IPS-18c (cell line): ENCODE results near the gene AFMID.
"Not testable (repeated sequence)": the region's sequence is repeated elsewhere in the genome, so short reads cannot be mapped to it uniquely, and the experiment has no call there.

Source experiments
- H3K4me3 ChIP-seq: 2 replicates; pipeline ENCODE4 v1.7.0; 2013; ENCODE audit warnings: low read depth, mild to moderate bottlenecking, low read length, moderate library complexity; ENCODE audit not compliant: insufficient read depth
- H3K9me3 ChIP-seq: one replicate; pipeline ENCODE4 v1.6.1; 2013; ENCODE audit warnings: mild to moderate bottlenecking, low read length, moderate library complexity; ENCODE audit not compliant: control insufficient read depth, insufficient read depth

AFMID gene

DNA sequence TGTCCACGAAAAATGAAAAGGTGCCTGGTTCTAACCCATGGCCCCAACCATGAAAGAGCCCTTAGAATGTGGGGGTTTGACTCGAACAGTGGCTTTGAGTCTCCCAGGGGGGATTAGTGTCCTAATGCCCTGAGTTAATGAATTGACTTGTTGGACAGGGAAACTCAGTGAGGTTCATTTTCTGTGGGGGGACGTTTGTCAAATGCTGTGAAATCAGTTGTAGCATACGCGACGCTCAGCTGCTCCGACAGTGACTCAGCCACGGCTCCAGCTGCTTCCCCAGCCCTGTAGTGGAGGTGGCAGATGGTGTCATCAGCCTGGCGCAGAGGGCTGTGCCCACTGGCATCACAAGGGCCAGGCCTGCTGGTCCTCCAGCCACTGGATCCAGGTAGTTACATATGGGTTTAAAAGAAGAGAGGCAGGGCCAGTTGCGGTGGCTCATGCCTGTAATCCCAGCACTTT lies 40.3 kb downstream of the AFMID start:
- no peaks in the 10 kb centered on the region for H3K9me3 ChIP-seq
- no peak overlapping the region for H3K4me3 ChIP-seq

DNA sequence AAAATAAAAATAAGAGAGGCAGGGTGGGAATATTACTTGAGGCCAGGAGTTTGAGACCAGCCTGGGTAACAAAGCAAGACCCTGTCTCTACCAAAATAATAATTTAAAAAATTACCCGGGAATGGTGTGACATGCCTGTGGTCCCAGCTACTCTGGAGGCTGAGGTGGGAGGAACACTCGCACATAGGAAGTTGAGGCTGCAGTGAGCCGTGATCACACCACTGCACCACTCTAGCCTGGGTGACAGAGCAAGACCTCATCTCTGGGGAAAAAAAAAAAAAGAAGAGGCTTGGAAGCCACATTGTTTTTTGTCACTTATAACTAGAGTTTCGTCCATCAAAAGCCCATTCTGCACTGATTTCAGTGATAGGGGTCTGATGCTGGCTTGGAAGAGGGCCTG lies 41.0 kb downstream of the AFMID start:
- H3K9me3 ChIP-seq = no peaks in the 10 kb centered on the region
- H3K4me3 ChIP-seq = no peak overlapping the region

DNA sequence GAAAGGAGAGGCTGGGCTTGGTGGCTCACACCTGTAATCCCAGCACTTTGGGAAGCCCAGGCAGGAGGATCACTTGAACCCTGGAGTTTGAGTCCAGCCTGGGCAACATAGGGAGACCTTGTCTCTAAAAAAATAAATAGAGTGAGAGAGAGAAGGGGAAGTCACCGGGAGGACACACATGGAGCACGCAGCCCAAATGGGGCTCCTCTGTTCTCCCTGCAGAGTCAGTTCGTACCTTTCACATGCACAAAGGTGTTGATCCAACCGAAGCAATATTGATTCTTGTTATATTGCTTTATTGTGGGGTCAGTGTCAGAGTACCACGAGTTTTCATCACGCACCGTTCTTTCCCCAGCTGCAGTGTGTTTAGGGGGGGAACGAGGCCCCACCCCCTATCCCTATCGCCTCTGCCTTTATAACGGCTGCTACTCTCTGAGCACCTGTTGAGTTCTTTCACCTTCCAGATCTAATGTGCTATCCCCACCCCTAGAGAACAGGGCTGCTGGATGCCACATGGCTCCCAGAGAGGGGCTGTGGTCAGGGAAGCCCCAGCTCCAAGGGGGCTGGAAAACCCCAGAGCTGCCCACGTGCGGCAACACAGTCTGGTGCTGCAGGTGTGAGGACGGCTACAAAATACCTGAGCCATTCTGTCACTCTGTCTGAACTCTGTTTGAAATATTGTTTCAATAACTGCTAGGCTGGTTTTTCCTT lies 43.2 kb downstream of the AFMID start:
- no peak overlapping the region for H3K4me3 ChIP-seq
- H3K9me3 ChIP-seq = no peaks in the 10 kb centered on the region

DNA sequence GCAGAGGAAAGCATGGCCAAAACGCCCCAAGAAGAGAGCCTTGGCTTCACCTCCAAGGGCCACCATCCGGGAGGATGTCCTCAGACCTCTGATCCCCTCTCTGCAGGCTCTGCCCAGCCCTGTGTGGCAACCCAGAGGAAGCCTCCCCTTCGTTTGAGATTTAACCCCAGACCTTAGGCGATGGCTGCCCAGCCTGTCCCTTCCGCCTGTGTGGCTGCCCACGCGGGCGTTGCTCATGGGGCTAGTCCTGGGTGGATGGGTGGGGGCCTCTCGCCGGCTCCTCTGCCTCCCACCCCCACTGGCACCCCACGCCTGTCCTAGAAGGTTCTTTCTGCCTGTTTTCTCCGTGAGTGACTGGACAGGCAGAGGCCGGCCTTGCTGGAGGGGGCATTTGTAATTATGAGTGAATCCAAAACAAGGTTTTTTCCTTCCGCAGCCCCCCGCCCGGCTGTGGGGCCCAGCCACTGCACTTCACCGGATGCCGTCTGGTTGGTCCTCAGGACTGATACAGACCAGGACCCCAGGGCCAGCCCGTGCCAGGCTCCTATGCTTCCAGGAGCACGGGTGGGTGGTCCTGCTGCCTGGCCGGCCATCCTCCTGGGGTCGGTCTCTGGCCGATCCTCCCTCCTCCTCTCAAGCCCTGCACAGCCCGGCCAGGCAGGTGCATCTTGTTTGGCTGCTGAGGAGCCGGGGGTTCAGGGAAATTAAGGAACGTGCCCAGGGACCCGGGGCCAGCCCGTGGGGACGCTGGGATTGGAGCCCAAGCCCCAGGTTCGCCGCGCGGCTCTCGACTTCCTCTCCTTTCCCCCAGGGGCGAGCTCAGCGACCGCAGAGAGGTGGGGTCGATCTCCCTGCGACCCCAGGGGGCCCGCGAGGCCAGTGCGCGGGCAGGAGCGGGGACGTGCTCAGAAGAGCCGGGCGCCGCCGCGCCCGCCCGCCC lies 44.1 kb downstream of the AFMID start, which contains the start of gene TMEM235:
TMEM235 (plus strand) TSS at position 636 of the 940 bp plus-strand sequence. CDS start 393 bp downstream, outside the sequence.
- H3K9me3 ChIP-seq = no peaks in the 10 kb centered on the region
- H3K4me3 ChIP-seq = peak within 1 kb of the TSS; percentile 53

DNA sequence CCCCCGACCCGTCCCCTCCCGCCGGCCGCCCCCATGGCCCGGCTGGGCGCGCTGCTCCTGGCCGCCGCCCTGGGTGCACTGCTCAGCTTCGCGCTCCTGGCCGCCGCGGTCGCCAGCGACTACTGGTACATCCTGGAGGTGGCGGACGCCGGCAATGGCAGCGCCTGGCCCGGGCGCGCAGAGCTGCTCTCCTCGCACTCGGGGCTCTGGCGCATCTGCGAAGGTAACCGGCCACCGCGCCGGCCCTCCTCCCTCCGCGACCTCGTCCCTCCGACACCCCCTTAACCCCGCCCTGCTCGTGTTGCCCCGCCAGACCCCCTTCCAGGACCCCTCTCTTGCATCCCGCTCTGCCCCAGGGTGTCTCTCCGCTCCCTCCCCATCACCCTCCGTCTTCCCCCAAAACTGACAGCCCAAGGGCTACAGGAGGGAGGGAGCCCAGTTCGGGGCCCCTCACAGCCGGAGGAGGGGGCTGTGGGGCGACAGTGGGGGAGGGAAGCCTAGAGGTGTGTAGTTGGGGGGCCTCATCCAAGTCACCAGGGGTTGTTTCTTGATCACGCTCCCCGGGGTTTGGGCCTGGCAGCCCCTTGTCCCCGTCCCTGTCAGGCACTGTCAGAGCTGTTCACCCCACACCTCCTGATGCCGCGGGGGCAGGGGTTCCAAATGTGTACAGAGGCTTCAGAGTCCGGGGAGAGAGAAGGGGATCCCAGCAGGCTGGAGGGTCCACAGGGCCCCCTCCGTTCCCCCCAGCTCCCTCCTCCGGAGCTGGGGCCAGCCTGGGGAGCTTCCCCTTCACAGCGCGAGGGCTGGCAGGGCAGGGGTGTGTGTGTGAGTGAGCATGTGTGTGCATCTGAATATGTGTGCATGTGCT lies 45.1 kb downstream of the AFMID start:
- no peaks in the 10 kb centered on the region for H3K9me3 ChIP-seq
- H3K4me3 ChIP-seq = peak overlapping the region; percentile 53; the same call in 1 of the 2 replicates

DNA sequence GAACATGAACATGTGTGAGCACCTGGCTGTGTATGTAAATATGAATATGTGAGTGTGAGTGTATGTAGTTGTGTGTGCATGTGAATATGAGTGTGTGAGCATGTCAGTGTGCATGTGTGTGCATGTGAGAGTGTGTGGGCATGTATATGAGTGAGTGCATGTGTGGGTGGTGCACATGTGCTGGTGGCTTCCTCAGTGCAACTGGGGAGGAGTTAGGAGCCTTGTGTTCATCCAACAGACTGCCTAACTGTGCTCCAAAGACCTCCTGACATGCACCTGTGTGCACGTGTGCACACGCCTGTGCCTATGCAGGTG lies 45.7 kb downstream of the AFMID start:
- H3K4me3 ChIP-seq = no peak overlapping the region
- H3K9me3 ChIP-seq = no peaks in the 10 kb centered on the region

DNA sequence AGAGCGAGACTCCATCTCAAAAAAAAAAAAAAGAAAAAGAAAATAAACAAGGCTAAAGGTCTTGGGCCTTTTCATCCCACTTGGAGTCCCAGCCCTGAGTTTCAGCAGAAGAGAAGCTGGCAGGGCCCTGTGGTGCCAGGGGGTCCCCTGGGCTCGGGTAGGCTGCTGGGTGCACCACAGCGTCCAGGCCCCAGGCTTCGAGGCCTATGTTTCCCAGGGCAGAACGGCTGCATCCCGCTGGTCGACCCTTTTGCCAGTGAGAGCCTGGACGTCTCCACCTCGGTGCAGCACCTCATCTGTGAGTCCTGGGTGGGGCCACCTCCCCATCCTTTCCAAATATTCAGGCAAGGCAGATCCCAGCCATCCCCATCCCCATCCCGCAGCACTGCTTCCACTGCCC lies 46.5 kb downstream of the AFMID start:
- Histone ChIP-seq H3K4me3 (no peak overlapping the region), H3K9me3 (no peaks in the 10 kb centered on the region)

DNA sequence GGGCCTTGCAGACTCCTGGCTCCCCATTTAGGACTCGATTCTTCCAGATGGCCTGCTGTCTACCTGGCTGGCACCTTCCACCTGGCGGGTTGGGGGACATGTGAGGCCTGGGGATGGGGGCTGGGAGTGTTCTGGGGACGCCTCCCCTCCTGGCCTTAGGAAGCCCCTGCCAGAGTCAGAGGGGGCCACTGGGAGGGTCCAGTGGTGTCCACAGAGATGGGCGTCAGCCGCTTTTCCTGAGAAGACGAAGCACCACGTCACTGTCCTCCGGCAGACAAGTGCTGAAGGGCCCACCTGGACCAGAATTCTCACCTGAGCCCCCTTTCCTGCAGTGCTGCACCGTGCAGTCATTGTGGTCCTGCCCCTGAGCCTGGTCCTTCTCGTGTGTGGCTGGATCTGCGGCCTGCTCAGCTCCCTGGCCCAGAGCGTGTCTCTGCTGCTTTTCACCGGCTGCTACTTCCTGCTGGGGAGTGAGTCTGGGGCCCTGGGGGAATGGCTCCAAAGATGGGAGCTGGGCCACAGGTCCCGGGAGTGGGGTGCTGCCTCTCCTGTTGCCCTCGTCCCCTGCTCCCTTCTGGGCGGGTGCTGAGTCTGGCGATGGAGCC lies 47.2 kb downstream of the AFMID start:
- no peak overlapping the region for H3K4me3 ChIP-seq
- H3K9me3 ChIP-seq = no peaks in the 10 kb centered on the region

DNA sequence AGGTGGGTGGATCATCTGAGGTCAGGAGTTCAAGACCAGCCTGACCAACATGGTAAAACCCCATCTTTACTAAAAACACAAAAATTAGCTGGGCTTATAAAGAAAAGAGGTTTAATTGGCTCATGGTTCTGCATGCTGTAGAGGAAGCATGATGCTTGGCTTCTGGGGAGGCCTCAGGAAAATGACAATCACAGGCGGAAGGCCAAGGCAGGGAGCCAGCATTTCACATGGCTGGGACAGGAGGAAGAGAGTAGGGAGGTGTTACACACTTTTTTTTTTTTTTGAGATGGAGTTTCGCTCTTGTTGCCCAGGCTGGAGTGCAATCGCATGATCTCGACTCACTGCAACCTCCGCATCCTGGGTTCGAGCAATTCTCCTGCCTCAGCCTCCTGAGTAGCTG lies 47.9 kb downstream of the AFMID start:
- H3K9me3 ChIP-seq, H3K4me3 ChIP-seq: not testable (repeated sequence)

DNA sequence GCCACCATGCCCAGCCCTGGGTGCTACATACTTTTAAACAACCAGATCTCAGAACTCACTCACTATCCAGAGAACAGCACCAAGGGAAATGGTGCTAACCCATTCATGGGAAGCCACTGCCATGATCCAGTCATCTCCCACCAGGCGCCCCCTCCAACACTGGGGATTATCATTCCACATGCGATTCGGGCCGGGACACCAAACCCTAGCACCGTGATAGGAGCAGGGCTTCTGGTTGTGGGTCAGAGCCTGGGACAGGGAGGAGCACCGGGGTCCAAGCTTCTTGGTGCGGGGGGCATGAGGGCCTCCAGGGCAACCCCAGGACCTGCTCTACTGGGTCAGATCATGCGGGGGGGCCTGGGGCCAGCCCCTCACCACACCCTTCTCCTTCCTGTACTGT lies 48.7 kb downstream of the AFMID start:
- Histone ChIP-seq H3K9me3 (no peaks in the 10 kb centered on the region), H3K4me3 (no peak overlapping the region)

DNA sequence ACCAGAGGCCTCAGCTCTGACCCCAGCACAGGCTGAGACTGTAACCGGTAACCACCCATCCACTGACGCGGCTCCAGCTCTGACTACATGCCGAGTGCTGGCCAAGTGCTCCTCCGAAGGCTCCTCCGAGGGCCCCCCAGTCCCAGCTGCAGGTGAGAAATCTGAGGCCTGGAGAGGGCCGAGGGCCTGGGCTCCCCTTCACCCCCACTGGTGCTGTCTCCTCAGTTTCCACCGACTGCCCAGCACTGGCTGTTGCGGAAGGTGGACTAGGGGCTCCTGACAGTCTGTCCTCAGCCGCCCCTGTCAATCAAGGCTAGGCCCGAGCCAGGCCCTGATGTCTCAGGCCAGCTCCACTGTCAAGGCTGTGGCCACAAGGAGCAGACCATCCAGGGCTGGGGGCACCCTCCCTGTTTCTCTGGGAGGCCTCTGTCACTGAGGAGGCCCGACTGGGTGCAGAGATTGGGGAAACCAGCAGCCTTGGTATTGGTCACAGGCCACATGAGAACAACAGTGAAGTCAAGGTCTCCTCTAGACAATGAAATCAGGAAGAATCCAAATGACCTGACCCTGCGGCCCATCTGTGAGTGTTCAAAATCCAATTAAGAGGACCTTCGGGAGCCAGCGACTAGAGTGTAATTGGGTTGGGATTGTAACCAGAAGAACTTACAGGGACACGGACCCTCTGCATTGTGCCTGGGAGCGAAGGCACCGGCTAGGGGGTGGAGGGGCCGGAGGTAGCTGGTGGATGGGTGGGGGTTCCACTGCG lies 49.4 kb downstream of the AFMID start:
- Histone ChIP-seq H3K4me3 (no peak overlapping the region), H3K9me3 (no peaks in the 10 kb centered on the region)

DNA sequence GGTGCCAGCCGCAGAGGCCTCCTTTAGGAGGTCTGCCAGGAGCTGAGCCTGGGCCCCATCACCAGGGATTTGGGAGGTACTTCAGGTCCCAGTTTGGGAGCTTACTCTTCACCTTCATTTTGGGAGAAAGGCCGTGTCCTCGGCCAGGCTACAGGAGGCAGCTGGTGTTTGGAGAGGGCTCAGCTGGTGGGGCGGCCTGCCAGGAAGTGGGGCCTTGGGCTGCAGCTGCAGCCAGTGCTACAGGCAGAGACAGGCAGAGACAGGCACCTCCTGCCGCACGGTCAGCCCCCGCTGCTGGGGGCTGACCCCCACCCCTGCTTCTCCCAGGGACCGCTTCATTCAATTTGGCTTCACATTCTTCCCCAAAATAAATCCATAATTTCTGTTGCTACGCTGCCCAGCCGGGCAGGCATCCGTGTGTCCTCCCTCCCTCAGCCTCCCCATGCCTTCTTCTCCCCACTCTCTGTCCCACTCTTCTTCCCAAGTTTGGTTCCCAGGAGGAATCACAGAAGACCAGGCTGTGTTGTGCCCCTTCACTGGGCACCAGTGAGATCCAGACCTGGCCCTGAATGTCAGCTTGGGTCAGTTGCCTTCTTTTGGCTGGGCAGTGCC lies 50.3 kb downstream of the AFMID start:
- no peaks in the 10 kb centered on the region for H3K9me3 ChIP-seq
- H3K4me3 ChIP-seq = no peak overlapping the region

DNA sequence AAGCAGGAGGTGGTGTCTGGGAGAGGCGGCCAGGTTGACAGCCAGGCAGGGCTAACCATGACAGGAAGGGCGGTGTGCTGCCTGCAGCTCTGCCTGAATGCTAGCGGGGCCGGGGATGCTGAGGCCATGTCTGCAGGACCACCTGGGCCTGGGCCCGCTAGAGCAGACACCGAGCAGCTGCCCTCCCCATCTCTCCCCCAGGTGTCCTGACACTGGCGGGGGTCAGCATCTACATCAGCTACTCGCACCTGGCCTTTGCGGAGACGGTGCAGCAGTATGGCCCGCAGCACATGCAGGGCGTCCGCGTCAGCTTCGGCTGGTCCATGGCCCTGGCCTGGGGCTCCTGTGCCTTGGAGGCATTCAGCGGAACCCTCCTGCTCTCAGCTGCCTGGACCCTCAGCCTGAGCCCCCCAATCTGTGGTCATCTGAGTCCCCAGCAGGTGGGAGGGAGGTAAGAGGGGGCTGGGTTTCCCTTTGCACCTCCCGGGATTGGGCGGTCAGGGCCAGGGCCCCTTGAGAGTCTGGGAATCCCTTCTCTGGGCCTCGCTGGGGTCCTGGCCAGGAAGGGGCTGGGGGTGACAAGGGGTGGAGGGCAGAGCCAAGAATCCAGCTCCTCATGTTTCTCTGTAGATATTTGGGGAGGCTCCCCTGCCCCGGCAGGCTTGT lies 51.8 kb downstream of the AFMID start:
- no peaks in the 10 kb centered on the region for H3K9me3 ChIP-seq
- no peak overlapping the region for H3K4me3 ChIP-seq

DNA sequence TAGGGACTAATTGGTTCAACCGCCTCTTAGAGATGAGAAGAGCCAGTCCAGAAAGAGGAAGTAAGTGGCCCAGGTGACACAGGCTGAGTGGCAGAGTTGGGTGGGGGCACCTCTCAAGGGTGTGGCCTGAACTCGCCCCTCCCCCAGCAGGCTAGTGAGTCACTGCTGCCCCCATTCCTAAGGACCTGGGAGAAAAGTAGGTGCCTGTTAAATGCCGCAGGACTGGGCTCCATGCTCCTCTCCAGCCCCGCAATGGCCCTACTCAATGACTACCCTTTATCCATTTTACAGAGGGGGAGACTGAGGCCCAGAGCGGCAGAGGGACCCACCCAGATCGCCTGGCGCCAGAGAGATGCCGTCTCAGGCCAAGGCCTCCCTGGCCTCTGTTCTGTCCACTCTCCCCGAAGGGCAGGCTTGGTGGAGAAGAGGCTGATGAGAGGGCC lies 52.3 kb downstream of the AFMID start:
- Histone ChIP-seq H3K4me3 (no peak overlapping the region), H3K9me3 (no peaks in the 10 kb centered on the region)

DNA sequence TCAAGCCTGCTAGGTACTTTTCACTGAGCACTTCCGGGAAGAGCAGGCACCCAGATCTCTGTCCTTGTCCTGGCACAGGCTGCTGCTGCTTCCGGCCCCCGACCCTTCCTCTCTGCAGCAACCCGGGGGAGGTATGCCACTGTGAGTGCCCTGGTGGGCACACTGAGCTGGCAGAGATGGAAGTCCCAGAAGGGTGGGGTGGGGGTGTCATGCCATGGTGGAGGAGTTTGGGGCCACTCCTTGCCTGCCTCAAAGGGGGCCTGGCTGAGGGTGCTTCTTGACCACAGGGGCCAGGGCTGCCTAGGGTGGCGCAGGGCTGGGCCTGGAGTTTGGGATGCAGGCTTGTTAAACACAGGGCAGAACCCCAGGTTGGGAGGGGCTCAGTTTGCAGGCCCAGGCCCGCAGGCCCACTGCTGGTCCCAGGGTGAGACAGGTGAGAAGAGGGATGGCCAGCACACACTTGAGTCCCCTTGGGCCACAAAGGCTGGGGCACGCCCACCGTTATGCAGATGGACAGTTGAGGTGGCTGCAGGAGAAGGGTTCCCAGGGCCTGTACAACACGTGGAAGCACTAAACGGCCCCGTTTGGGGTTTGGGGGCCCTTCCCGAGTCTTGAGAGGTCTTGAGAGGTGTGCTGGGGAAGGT lies 53.0 kb downstream of the AFMID start:
- Histone ChIP-seq H3K4me3 (no peak overlapping the region), H3K9me3 (no peaks in the 10 kb centered on the region)
